Tibial artery (tissue), 4 donors: ENCODE data around the gene SYNGAP1.
A peak's percentile ranks its signal among the peaks of the same experiment; 100 is the strongest.

Experiments
- DNase-seq, 2 donors: peaks; one replicate each; pipeline ENCODE4 v3.0.0-alpha.2; 2019
- H3K27ac ChIP-seq, 2 donors: fragments of 200-600 bp; sonication (generic) in 1 of 2; 1 replicate in 1 of 2; 2 replicates in 1 of 2; pipeline ENCODE4 v1.5.1; 2018 to 2019; ENCODE audit warnings: mild to moderate bottlenecking in 1 of 2
- H3K27me3 ChIP-seq, 2 donors: fragments of 200-600 bp; sonication (generic) in 1 of 2; one replicate each; pipeline versions ENCODE4 v1.5.1 to v1.6.0; 2016 to 2019
- H3K36me3 ChIP-seq, 3 donors: fragments of 200-600 bp; sonication (generic) in 2 of 3; one replicate each; pipeline ENCODE4 v1.5.1; 2016 to 2019; ENCODE audit warnings: mild to moderate bottlenecking in 2 of 3
- H3K4me1 ChIP-seq, 4 donors: fragments of 200-600 bp; sonication (generic) in 2 of 4; 1 replicate in 3 of 4; 2 replicates in 1 of 4; pipeline ENCODE4 v1.5.1; 2016 to 2019
- H3K4me3 ChIP-seq, 2 donors: fragments of 200-600 bp; sonication (generic) in 1 of 2; 1 replicate in 1 of 2; 2 replicates in 1 of 2; pipeline ENCODE4 v1.5.1; 2018 to 2019; ENCODE audit warnings: mild to moderate bottlenecking in 2 of 2
- H3K9me3 ChIP-seq, 3 donors: fragments of 200-600 bp; sonication (generic) in 1 of 3; one replicate each; pipeline ENCODE4 v1.5.1; 2016 to 2019
- intact Hi-C: fragments of 100-400 bp; cut with DNase I; formaldehyde crosslinking; loops from one replicate; pipeline ENCODE4 v1.15.0; 2023; ENCODE audit warnings: low total_unique reads
- TF ChIP-seq, protein P1 (sequence below), 2 experiments: fragments of 200-600 bp in 1 of 2; fragments of 450-650 bp in 1 of 2; IDR thresholded peaks; one replicate each; pipeline ENCODE4 v1.5.1; 2017 to 2019; ENCODE audit warnings: antibody characterized with exemption in 2 of 2, mild to moderate bottlenecking in 1 of 2, moderate library complexity in 1 of 2

The SYNGAP1 gene

DNA sequence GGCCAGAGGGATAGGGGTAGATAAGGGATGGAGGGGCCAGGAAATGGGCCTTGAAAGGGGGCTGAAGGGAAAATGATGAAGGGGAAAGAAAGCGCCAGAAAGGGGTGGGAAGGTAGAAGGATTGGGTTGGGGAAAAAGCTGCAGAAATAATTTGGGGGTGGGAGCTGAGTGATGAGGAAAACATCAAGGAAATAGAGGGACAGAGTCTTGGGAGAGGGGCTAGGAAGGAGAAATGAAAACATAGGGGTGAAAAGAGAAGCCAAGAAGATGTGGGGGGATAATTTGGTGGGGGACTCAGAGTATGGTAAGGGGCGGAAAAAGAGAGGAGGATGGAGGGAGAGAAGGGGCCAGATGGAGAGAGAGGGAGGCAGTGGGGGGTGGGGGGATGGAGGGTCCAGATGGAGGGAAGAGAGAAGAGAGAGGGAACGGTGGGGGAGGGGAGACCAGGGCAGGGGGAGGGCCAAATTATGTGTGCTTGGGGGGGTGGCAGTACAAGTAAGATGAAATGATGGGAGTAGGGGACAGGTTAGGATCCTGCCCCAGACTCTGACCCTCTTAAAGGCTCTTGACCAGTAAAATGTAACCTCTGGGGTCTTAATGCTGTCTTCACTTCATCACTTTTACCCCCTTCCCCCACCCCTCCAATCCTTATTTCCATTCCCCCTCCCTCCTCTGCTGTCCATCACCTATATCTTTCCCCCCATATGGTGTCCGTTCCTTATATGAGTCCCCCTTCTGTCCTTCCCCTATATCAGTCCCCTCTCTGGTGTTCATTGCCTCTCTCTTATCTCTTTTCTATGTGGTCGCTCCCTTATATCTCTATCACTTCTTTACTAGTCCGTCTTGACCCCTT, 852 bp downstream of the SYNGAP1 start:
- Histone ChIP-seq H3K36me3 (peaks cover 4 to 10% (median 5%) of the 10 kb centered on the region in 3 donors), H3K4me1 (peaks cover 0 to 62% (median 46%) of the 10 kb centered on the region in 4 donors), H3K27me3 (no peaks in the 10 kb centered on the region), H3K9me3 (no peaks in the 10 kb centered on the region), H3K27ac (peak overlapping the region; percentile 88 to 95), H3K4me3 (peak overlapping the region; percentile 54 to 57)
- no peak for DNase-seq
- intact Hi-C loops, result loop anchor here (10.0 kb wide), 2 partner anchors 106 to 804 kb away; partner anchors contain the start of genes TAPBP and ZBTB22
- TF ChIP-seq, protein P1, sequence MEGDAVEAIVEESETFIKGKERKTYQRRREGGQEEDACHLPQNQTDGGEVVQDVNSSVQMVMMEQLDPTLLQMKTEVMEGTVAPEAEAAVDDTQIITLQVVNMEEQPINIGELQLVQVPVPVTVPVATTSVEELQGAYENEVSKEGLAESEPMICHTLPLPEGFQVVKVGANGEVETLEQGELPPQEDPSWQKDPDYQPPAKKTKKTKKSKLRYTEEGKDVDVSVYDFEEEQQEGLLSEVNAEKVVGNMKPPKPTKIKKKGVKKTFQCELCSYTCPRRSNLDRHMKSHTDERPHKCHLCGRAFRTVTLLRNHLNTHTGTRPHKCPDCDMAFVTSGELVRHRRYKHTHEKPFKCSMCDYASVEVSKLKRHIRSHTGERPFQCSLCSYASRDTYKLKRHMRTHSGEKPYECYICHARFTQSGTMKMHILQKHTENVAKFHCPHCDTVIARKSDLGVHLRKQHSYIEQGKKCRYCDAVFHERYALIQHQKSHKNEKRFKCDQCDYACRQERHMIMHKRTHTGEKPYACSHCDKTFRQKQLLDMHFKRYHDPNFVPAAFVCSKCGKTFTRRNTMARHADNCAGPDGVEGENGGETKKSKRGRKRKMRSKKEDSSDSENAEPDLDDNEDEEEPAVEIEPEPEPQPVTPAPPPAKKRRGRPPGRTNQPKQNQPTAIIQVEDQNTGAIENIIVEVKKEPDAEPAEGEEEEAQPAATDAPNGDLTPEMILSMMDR (IDR thresholded peaks at IDR 0.05), result no peak

DNA sequence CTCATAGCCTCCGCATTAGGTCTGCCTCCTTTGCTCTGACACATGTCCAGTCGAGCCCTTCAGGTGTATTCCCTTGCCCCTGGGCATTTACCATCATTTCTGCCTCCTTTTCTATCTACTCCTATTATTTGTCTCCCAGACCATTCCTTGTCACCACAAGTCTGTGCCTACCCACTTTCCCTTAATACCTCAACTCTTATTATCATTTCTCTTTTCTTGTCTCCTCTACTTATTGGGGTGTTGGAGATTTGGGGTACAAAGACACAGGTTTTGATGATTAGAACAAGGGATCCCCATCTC, 1.4 kb downstream of the SYNGAP1 start:
- no peak for DNase-seq
- Histone ChIP-seq H3K4me3 (no peak overlapping the region), H3K27me3 (no peaks in the 10 kb centered on the region), H3K4me1 (peaks cover 0 to 59% (median 42%) of the 10 kb centered on the region in 4 donors), H3K36me3 (peaks cover 0 to 4% (median 0%) of the 10 kb centered on the region in 3 donors), H3K9me3 (no peaks in the 10 kb centered on the region), H3K27ac (peak overlapping the region; percentile 88 to 95)
- TF ChIP-seq, protein P1 (IDR thresholded peaks at IDR 0.05), result no peak
- intact Hi-C loops, result loop anchor here (10.0 kb wide), 2 partner anchors 106 to 804 kb away; partner anchors contain the start of genes TAPBP and ZBTB22

DNA sequence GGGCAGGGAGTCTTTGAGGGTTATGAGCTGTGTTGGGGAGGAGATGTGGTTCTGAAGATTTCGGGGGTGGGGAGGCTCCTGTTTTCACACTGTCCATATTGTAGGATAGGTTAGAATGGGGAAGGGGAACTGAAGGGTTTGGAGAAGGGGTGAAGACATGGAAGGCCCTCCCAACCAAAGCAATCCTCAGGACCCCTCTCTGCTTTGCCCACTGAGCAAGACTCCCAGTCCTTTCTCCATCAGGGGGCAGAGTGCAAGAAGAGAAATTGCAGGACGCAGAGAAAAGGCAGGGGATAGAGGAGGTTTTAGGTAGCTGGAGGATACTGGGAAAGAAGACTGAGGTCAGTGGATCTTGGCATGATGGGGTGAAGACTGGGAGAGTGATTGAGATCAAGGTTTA, 3.9 kb downstream of the SYNGAP1 start:
- intact Hi-C loops, result loop anchor here (10.0 kb wide), 2 partner anchors 109 to 801 kb away; partner anchors contain the start of genes TAPBP and ZBTB22
- H3K4me1 ChIP-seq, result peaks cover 0 to 64% (median 42%) of the 10 kb centered on the region in 4 donors
- TF ChIP-seq, protein P1 (IDR thresholded peaks at IDR 0.05), result no peak
- H3K9me3 ChIP-seq, result no peaks in the 10 kb centered on the region
- DNase-seq, result no peak
- no peak overlapping the region for H3K4me3 ChIP-seq
- no peaks in the 10 kb centered on the region for H3K36me3 ChIP-seq
- H3K27ac ChIP-seq, result peak overlapping the region; percentile 95 to 97
- H3K27me3 ChIP-seq, result no peaks in the 10 kb centered on the region

DNA sequence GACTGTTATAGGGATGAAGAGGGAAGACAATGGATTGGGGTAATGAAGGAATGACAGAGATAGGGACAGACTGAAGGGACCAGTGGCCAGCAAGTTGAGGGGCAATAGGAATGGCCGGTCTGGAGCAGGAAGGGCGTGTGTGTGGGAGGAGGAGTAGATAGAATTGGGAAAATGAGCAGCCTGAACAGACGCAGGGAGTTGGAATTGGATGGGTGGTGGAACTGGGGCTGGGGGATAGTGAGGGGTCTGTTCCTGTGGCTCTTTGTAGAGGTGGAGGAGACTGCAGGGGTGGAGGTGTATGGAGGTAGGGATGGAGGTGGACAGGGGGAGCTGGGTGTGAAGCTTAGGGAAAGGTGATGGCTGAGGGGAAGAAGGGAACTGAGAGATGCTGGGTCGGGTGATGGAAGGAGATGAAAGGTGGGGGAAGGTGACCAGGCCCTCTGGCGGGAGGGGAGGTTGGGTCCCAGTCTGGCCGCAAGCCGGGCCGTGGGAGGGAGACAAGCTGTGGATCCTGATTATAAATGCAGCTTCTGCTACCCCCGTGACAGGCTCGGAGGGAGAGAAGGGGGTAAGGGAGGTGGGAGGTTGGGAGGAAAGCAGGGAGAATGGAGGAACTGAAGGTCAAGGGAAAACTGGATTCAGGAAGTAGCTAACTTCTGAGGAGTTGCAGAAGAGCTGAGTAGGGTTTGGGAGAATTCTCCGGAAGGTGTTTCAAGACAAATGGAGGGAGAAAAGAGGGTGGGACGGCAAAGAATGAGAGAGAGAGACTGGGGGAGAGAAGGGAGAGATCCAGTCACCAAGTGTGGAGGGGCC, 5.2 kb downstream of the SYNGAP1 start:
- peaks cover 0 to 57% (median 40%) of the 10 kb centered on the region in 4 donors for H3K4me1 ChIP-seq
- intact Hi-C loops, result loop anchor here (10.0 kb wide), 2 partner anchors 110 to 800 kb away; partner anchors contain the start of genes TAPBP and ZBTB22
- TF ChIP-seq, protein P1 (IDR thresholded peaks at IDR 0.05), result no peak

More for the DNA sequence above, 5.2 kb downstream of the SYNGAP1 start:
- H3K27me3 ChIP-seq, result no peaks in the 10 kb centered on the region
- H3K4me3 ChIP-seq, result peak overlapping the region; percentile 61 to 77
- H3K36me3 ChIP-seq, result no peaks in the 10 kb centered on the region
- H3K9me3 ChIP-seq, result no peaks in the 10 kb centered on the region
- peak in 1 of 2 donors; percentile 69 for DNase-seq
- peak overlapping the region; percentile 95 to 97 for H3K27ac ChIP-seq
